Erythroblast (primary cell): ENCODE results near the gene CDCA4.

Experiments
- GATA1 ChIP-seq: IDR thresholded peaks from 2 replicates; pipeline ENCODE4 v1.6.1; 2011; ENCODE audit warnings: low read depth, mild to moderate bottlenecking, control low read depth, low read length, moderate library complexity
- POLR2A ChIP-seq: IDR thresholded peaks from 2 replicates; pipeline ENCODE4 v1.6.1; 2011; ENCODE audit warnings: mild to moderate bottlenecking, low read length

GRCh38 chr14:104968541-104969401 lies 52.1 kb downstream of the CDCA4 start:
- TF ChIP-seq POLR2A (no peak), GATA1 (no peak)
